Tibial nerve (tissue), 4 donors: ENCODE measurements around the gene FAM114A1.

Source experiments
- CTCF ChIP-seq, 5 experiments: fragments of 200-600 bp in 3 of 5; fragments of 450-650 bp in 2 of 5; sonication (generic) in 3 of 5; IDR thresholded peaks; one replicate each; pipeline ENCODE4 v1.5.1; 2016 to 2019; ENCODE audit warnings: antibody characterized with exemption in 5 of 5, mild to moderate bottlenecking in 3 of 5, moderate library complexity in 2 of 5
- EP300 ChIP-seq, 2 donors: sonication (generic); formaldehyde crosslinking; IDR thresholded peaks; one replicate each; pipeline ENCODE4 v1.6.1; 2017; ENCODE audit warnings: antibody characterized with exemption in 2 of 2, mild to moderate bottlenecking in 1 of 2

- no peak for TF ChIP-seq CTCF (IDR thresholded peaks at IDR 0.05)
- TF ChIP-seq EP300 (IDR thresholded peaks at IDR 0.05) = no peak
These were observed 1.9 kb downstream of the FAM114A1 start for GRCh38 chr4:38869511-38869910.
